Activated CD4-positive, alpha-beta memory T cell treated with anti-CD3 and anti-CD28 coated beads for 36 hours (primary cell): ENCODE results near the gene ELL. TPM values are rescaled to one million over a fixed set of nuclear protein-coding genes. Genes with fewer than 3 reads are reported as not detected.

Source experiments
- CTCF ChIA-PET: fragments of 350-600 bp; sonication (Branson Sonifier 250); formaldehyde crosslinking; loops from one replicate; lab custom pipeline; 2021; ENCODE audit warnings: antibody characterized with exemption, inconsistent platforms; lab: Charles Lee
- POLR2A ChIA-PET: fragments of 350-600 bp; sonication (Branson Sonifier 250); formaldehyde crosslinking; loops from one replicate; lab custom pipeline; 2021; ENCODE audit warnings: antibody characterized with exemption; lab: Charles Lee
- DNase-seq: peaks from one replicate; pipeline ENCODE4 v3.0.0-alpha.2; 2020
- H3K27ac Mint-ChIP-seq: one replicate; pipeline ENCODE4 v1.8.0; 2021; ENCODE audit warnings: mixed read lengths
- H3K27me3 Mint-ChIP-seq: one replicate; pipeline ENCODE4 v1.8.0; 2021; ENCODE audit warnings: mixed read lengths
- H3K36me3 Mint-ChIP-seq: one replicate; pipeline ENCODE4 v1.8.0; 2021; ENCODE audit warnings: mixed read lengths
- H3K4me1 Mint-ChIP-seq: one replicate; pipeline ENCODE4 v1.8.0; 2021; ENCODE audit warnings: low read depth, mixed read lengths
- H3K4me3 Mint-ChIP-seq: one replicate; pipeline ENCODE4 v1.8.0; 2021; ENCODE audit warnings: mild to moderate bottlenecking, mixed read lengths
- H3K9me3 Mint-ChIP-seq: one replicate; pipeline ENCODE4 v1.8.0; 2021; ENCODE audit warnings: mixed read lengths
- intact Hi-C: fragments of 100-400 bp; cut with micrococcal nuclease; formaldehyde crosslinking; loops from one replicate; pipeline ENCODE4 v1.15.1; 2023
- total RNA-seq, 2 experiments: library from RNA; stranded (reverse); gene quantifications; one replicate each; pipeline ENCODE4 v1.2.3, GENCODE V29; 2021

ELL gene
- total RNA-seq, 2 experiments from 2014 or later: 24.7 to 29.7 TPM

DNA sequence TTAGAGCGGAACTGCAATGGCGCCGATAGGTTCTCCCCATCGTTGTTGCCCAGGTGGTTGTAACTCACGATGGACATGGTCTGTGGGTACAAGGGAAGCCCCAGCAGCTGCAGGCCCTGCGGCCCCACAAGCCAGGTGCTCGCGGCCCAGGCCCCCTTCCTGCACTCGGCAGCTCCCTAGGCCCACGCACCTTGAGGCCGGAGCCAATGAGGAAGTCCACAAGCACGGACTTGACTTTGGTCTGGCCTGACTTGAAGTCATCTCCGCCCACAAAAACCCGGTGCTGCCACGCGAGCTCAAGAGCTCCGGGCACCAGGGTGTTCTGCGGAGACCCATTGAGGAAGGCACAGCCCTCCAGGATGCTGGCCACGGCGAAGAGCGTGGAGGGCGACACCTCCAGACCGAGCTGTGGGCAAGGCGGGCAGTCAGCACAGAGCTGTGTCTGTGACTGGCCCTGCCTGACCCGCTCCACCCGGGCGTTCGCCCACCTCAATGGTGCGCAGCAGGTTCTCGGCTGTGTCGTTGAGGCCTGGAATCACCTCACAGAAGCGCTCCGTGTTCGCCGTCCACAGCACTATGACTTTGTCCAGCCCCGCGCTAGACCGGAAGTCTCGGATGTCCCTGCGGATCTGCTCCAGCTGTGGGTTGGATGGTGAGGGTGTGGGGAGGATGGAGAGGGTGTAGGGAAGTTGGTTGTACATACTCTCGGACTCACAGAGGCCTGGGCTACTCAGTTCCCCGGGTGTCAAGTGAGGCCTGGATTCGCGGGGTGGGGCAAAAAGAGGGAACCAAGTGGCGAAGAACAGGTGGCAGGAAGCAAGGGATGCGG lies 85.8 kb downstream of the ELL start:
- intact Hi-C loops: no loop called here
- ChIA-PET CTCF (interaction anchor here (0.6 to 2.5 kb wide), 4 partner anchors 15 to 863 kb away, joined by 3 to 12 read pairs (median 4); no protein-coding TSS in a partner anchor), POLR2A (no interaction called here)
- Mint-ChIP-seq H3K27ac (peak overlapping the region; percentile 56), H3K4me1 (peaks cover 18% of the 10 kb centered on the region), H3K27me3 (no peaks in the 10 kb centered on the region), H3K36me3 (peaks cover 7% of the 10 kb centered on the region), H3K9me3 (no peaks in the 10 kb centered on the region), H3K4me3 (peak overlapping the region; percentile 48)
- DNase-seq: no peak

GRCh38 chr19:18435178-18435841 lies 86.6 kb downstream of the ELL start:
- peaks cover 15% of the 10 kb centered on the region for H3K4me1 Mint-ChIP-seq
- no peaks in the 10 kb centered on the region for H3K27me3 Mint-ChIP-seq
- H3K4me3 Mint-ChIP-seq: no peak overlapping the region
- POLR2A ChIA-PET: no interaction called here
- H3K36me3 Mint-ChIP-seq: peaks cover 9% of the 10 kb centered on the region
- H3K27ac Mint-ChIP-seq: no peak overlapping the region
- no peak for DNase-seq
- CTCF ChIA-PET: interaction anchor here (0.6 to 2.5 kb wide), 7 partner anchors 16 to 862 kb away, joined by 3 to 12 read pairs (median 3); no protein-coding TSS in a partner anchor
- H3K9me3 Mint-ChIP-seq: no peaks in the 10 kb centered on the region
- intact Hi-C loops: no loop called here

DNA sequence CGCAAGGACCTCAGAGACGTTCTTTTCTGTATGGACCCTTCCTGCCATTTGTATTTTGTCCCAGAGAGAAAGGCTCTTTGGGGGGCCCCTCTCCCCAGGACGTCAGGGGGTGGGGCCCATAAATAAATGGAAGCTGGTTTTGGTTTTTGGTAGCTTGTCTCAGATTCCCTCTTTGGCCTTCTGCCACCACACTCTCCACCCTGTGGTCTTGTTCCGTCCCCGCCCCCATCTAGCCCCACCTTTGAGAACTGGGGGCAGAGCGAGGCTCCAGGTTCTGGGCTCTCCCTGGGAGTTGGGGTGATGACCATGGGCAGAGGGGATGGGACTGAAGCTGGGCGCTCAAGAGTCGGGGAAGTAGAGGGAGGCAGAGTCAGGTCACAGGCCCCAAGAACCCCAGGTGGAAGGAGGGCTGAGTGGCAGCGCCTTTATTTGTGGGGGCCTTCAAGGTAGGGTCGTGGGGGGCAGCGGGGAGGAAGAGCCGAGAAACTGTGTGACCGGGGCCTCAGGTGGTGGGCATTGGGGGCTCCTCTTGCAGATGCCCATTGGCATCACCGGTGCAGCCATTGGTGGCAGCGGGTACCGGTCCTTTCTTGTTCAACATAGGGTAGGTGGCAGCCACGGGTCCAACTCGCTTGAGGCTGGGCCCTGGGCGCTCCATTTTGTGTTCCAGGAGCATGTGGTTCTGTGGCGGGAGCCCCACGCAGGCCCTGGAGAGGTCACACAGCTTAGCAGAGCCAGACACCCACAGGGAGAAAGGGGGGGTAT lies 87.3 kb downstream of the ELL start:
- Mint-ChIP-seq H3K4me1 (peaks cover 19% of the 10 kb centered on the region), H3K9me3 (no peaks in the 10 kb centered on the region), H3K4me3 (no peak overlapping the region), H3K27ac (no peak overlapping the region), H3K27me3 (no peaks in the 10 kb centered on the region), H3K36me3 (peaks cover 9% of the 10 kb centered on the region)
- intact Hi-C loops: no loop called here
- no peak for DNase-seq
- ChIA-PET CTCF (interaction anchor here (0.8 to 2.5 kb wide), 5 partner anchors 16 to 413 kb away, joined by 3 to 12 read pairs (median 3); no protein-coding TSS in a partner anchor), POLR2A (interaction anchor here (0.7 to 1.0 kb wide), 4 partner anchors 12 to 34 kb away, joined by 3 to 4 read pairs (median 3); partner anchors contain the start of gene SSBP4)

DNA sequence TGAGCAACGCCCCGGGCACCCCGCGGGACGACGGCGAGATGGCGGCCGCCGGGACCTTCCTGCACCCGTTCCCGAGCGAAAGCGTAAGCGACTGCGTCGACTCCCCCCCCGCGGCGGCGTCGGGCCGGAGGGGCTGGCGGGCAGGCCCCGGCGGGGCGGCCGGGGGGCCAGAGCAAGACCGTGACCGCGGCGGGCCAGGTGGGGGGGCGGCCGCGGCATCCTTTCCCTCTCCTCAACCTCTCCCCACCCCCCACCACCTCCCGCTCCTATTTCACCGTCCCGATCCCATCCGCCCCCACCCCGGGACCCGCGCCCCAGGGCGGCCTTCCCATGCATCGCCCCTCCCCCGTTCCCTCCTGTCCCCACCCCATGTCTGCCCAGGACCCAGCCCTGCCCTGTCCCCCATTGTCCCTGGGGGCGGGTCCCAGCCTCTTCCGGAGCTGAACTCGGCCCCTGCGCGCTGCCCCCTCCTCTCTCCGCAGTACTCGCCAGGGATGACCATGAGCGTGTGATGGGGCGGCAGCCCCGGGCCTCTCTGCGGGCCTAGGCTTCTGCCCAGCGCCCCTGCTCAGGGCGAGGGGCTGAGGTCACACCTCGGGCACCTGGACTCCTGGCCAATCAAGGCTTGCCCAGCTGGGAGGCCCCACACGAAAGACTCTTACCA lies 88.0 kb downstream of the ELL start:
- Mint-ChIP-seq H3K36me3 (peaks cover 9% of the 10 kb centered on the region), H3K4me3 (no peak overlapping the region), H3K27ac (no peak overlapping the region), H3K4me1 (peaks cover 20% of the 10 kb centered on the region), H3K27me3 (no peaks in the 10 kb centered on the region), H3K9me3 (no peaks in the 10 kb centered on the region)
- intact Hi-C loops: no loop called here
- CTCF ChIA-PET: interaction anchor here (0.9 to 2.5 kb wide), 2 partner anchors 17 to 28 kb away, joined by 3 to 12 read pairs; no protein-coding TSS in a partner anchor
- DNase-seq: no peak
- POLR2A ChIA-PET: interaction anchor here (0.7 to 1.0 kb wide), 4 partner anchors 12 to 35 kb away, joined by 3 to 4 read pairs (median 3); partner anchors contain the start of gene SSBP4

DNA sequence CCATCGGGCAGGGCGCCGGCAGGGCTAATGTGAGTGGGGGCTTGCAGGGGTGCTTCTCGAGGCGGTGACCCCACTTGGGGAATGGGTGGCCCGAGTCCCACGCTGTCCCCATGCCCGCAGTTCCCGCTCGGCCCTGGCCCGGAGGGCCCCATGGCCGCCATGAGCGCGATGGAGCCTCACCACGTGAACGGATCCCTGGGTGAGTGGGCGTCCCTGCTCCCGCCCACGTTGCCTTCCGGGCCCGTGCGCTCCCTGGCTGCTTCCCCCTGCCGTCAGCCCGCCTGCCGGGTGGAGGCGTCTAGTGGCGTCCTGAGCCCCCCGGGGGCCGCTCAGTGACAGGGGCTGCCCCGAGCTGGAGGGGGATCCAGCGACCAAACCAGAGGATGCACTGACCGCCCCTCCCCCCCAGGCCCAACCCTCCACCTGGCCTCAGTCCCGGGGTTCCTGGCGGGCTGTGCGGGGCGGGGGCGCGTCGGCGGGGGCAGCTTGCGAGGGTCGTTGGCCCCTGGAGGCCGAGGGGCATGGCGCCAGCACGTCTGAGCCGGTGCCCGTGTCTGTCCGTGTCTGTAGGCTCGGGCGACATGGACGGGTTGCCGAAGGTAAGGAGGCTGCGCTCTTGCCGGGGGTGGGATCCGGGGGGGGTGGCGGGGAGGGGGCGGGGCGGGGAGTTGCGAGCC lies 88.7 kb downstream of the ELL start:
- intact Hi-C loops: no loop called here
- H3K36me3 Mint-ChIP-seq: peaks cover 9% of the 10 kb centered on the region
- no peak overlapping the region for H3K27ac Mint-ChIP-seq
- peaks cover 20% of the 10 kb centered on the region for H3K4me1 Mint-ChIP-seq
- DNase-seq: no peak
- H3K27me3 Mint-ChIP-seq: no peaks in the 10 kb centered on the region
- CTCF ChIA-PET: interaction anchor here (0.9 to 2.5 kb wide), 3 partner anchors 18 to 154 kb away, joined by 3 to 12 read pairs (median 4); no protein-coding TSS in a partner anchor
- no peak overlapping the region for H3K4me3 Mint-ChIP-seq
- H3K9me3 Mint-ChIP-seq: no peaks in the 10 kb centered on the region
- POLR2A ChIA-PET: interaction anchor here (1.0 kb wide), 1 partner anchor 14 kb away, joined by 4 read pairs; the partner anchor contains the start of gene SSBP4

GRCh38 chr19:18432275-18433014 lies 89.4 kb downstream of the ELL start:
- ChIA-PET CTCF (interaction anchor here (1.7 kb wide), 1 partner anchor 153 kb away, joined by 4 read pairs; no protein-coding TSS in a partner anchor), POLR2A (interaction anchor here (1.3 kb wide), 1 partner anchor 10 kb away, joined by 4 read pairs; no protein-coding TSS in a partner anchor)
- no peak for DNase-seq
- Mint-ChIP-seq H3K4me3 (no peak overlapping the region), H3K4me1 (peaks cover 20% of the 10 kb centered on the region), H3K36me3 (peaks cover 9% of the 10 kb centered on the region), H3K9me3 (no peaks in the 10 kb centered on the region), H3K27me3 (no peaks in the 10 kb centered on the region), H3K27ac (no peak overlapping the region)
- intact Hi-C loops: no loop called here

- ChIA-PET CTCF (interaction anchor here (1.7 kb wide), 1 partner anchor 152 kb away, joined by 4 read pairs; no protein-coding TSS in a partner anchor), POLR2A (interaction anchor here (1.3 kb wide), 1 partner anchor 9 kb away, joined by 4 read pairs; no protein-coding TSS in a partner anchor)
- peaks cover 9% of the 10 kb centered on the region for H3K36me3 Mint-ChIP-seq
- no peaks in the 10 kb centered on the region for H3K9me3 Mint-ChIP-seq
- no peak for DNase-seq
- H3K27ac Mint-ChIP-seq: no peak overlapping the region
- peaks cover 17% of the 10 kb centered on the region for H3K4me1 Mint-ChIP-seq
- intact Hi-C loops: no loop called here
- H3K4me3 Mint-ChIP-seq: no peak overlapping the region
- H3K27me3 Mint-ChIP-seq: no peaks in the 10 kb centered on the region
Measured at GRCh38 chr19:18431351-18432197, 90.3 kb downstream of the ELL start.

- H3K27me3 Mint-ChIP-seq: no peaks in the 10 kb centered on the region
Measured at GRCh38 chr19:18430417-18431144, 91.3 kb downstream of the ELL start.

DNA sequence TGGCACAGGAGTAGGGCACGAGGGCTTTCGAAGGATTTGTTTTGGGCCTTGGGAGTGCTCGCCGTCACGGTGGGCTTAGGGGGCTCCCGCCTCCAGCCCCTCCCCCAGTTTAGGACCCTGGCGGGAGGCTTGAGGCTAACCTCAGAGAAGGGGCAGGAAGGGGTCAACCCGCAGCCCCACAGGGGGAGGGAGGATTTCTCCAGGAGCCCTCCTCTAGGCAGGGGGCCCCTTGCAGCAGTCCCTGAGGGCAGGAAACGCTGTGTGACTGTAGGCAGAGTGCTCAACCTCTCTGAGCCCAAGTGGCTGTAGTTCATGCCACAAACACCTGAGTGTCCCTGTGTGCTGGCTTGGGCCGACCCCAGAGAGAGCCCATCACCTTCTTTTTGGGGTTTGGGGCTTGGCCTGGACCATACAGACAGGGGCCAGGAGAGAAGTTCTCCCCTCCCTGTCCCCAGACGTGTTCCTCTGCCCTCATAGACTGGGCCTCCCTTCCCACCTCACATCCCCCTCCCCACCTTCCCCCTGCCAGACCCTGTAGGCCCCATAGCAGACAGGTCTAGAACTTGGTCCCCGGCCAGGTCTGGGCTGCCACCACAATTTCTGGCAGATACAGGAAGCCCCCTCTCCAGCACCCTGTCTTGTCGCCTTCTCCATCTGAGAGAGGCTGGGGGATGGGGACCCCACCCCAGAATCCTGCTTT lies 92.0 kb downstream of the ELL start:
- Mint-ChIP-seq H3K27me3 (no peaks in the 10 kb centered on the region), H3K4me3 (peak overlapping the region; percentile 23), H3K4me1 (peaks cover 23% of the 10 kb centered on the region), H3K27ac (no peak overlapping the region), H3K36me3 (peaks cover 9% of the 10 kb centered on the region), H3K9me3 (no peaks in the 10 kb centered on the region)
- intact Hi-C loops: no loop called here
- no peak for DNase-seq
- ChIA-PET CTCF (no interaction called here), POLR2A (no interaction called here)

More at GRCh38 chr19:18430417-18431144, 91.3 kb downstream of the ELL start:
- H3K36me3 Mint-ChIP-seq: peaks cover 9% of the 10 kb centered on the region
- H3K9me3 Mint-ChIP-seq: no peaks in the 10 kb centered on the region
- ChIA-PET CTCF (no interaction called here), POLR2A (no interaction called here)
- no peak for DNase-seq
- no peak overlapping the region for H3K27ac Mint-ChIP-seq
- intact Hi-C loops: no loop called here
- peaks cover 20% of the 10 kb centered on the region for H3K4me1 Mint-ChIP-seq
- H3K4me3 Mint-ChIP-seq: no peak overlapping the region
